ENCODE results near the gene HMCN1. TPM values are rescaled to one million over a fixed set of nuclear protein-coding genes. Genes with fewer than 3 reads are reported as not detected.
A peak's percentile ranks its signal among the peaks of the same experiment; 100 is the strongest.

HMCN1 gene
- total RNA-seq, 1 donor from 2014 or later = 8.9 TPM

GRCh38 chr1:185984113-185984836, 250.1 kb downstream of the HMCN1 start:
- Histone ChIP-seq H3K27me3 (ENCODE audit: low read depth) (no peaks in the 10 kb centered on the region), H3K4me1 (peaks cover 18% of the 10 kb centered on the region), H3K36me3 (no peaks in the 10 kb centered on the region), H3K27ac (replicated peaks) (peak overlapping the region; percentile 55), H3K9me3 (replicated peaks) (no peaks in the 10 kb centered on the region), H3K4me3 (no peak overlapping the region)
- no peak for TF ChIP-seq CTCF (IDR thresholded peaks at IDR 0.05; ENCODE audit: borderline replicate concordance)
- intact Hi-C loops (cut with micrococcal nuclease) = no loop called here
- no peak for DNase-seq

GRCh38 chr1:185987611-185988321, 253.6 kb downstream of the HMCN1 start:
- TF ChIP-seq CTCF (IDR thresholded peaks at IDR 0.05; ENCODE audit: borderline replicate concordance) = no peak
- no peak overlapping the region for H3K4me3 ChIP-seq
- intact Hi-C loops (cut with micrococcal nuclease) = no loop called here
- no peak for DNase-seq
- H3K36me3 ChIP-seq = no peaks in the 10 kb centered on the region
- H3K4me1 ChIP-seq = peaks cover 18% of the 10 kb centered on the region
- no peaks in the 10 kb centered on the region for H3K27me3 ChIP-seq (ENCODE audit: low read depth)
- H3K9me3 ChIP-seq (replicated peaks) = no peaks in the 10 kb centered on the region
- H3K27ac ChIP-seq (replicated peaks) = no peak overlapping the region

- intact Hi-C loops (cut with micrococcal nuclease) = no loop called here
- H3K36me3 ChIP-seq = no peaks in the 10 kb centered on the region
- DNase-seq = no peak
- no peak for TF ChIP-seq CTCF (IDR thresholded peaks at IDR 0.05; ENCODE audit: borderline replicate concordance)
- no peaks in the 10 kb centered on the region for H3K4me1 ChIP-seq
- no peaks in the 10 kb centered on the region for H3K9me3 ChIP-seq (replicated peaks)
- no peaks in the 10 kb centered on the region for H3K27me3 ChIP-seq (ENCODE audit: low read depth)
- H3K27ac ChIP-seq (replicated peaks) = no peak overlapping the region
- no peak overlapping the region for H3K4me3 ChIP-seq
Measured at GRCh38 chr1:185990565-185990964, 256.4 kb downstream of the HMCN1 start.

- Histone ChIP-seq H3K9me3 (replicated peaks) (no peaks in the 10 kb centered on the region), H3K27me3 (ENCODE audit: low read depth) (no peaks in the 10 kb centered on the region), H3K4me3 (no peak overlapping the region), H3K27ac (replicated peaks) (no peak overlapping the region), H3K4me1 (no peaks in the 10 kb centered on the region), H3K36me3 (no peaks in the 10 kb centered on the region)
- TF ChIP-seq CTCF (IDR thresholded peaks at IDR 0.05; ENCODE audit: borderline replicate concordance) = no peak
- intact Hi-C loops (cut with micrococcal nuclease) = no loop called here
- DNase-seq = no peak
Measured at GRCh38 chr1:185991266-185991665, 257.1 kb downstream of the HMCN1 start.

- Histone ChIP-seq H3K36me3 (no peaks in the 10 kb centered on the region), H3K27ac (replicated peaks) (no peak overlapping the region), H3K4me3 (no peak overlapping the region), H3K9me3 (replicated peaks) (no peaks in the 10 kb centered on the region), H3K27me3 (ENCODE audit: low read depth) (no peaks in the 10 kb centered on the region), H3K4me1 (no peaks in the 10 kb centered on the region)
- intact Hi-C loops (cut with micrococcal nuclease) = no loop called here
- TF ChIP-seq CTCF (IDR thresholded peaks at IDR 0.05; ENCODE audit: borderline replicate concordance) = no peak
- DNase-seq = peak; percentile 18
Measured at GRCh38 chr1:185996211-185996610, 262.0 kb downstream of the HMCN1 start.
